ENCODE measurements around the gene MYO1F. TPM values are rescaled to one million over a fixed set of nuclear protein-coding genes. Genes with fewer than 3 reads are reported as not detected.
A peak's percentile ranks its signal among the peaks of the same experiment; 100 is the strongest.

Gene MYO1F
- total and polyA plus RNA-seq, 2 of the 13 experiments (the other 11 are each of a cell fraction or from before 2014, with no cell fraction given) = 0.09 to 0.13 TPM

DNA sequence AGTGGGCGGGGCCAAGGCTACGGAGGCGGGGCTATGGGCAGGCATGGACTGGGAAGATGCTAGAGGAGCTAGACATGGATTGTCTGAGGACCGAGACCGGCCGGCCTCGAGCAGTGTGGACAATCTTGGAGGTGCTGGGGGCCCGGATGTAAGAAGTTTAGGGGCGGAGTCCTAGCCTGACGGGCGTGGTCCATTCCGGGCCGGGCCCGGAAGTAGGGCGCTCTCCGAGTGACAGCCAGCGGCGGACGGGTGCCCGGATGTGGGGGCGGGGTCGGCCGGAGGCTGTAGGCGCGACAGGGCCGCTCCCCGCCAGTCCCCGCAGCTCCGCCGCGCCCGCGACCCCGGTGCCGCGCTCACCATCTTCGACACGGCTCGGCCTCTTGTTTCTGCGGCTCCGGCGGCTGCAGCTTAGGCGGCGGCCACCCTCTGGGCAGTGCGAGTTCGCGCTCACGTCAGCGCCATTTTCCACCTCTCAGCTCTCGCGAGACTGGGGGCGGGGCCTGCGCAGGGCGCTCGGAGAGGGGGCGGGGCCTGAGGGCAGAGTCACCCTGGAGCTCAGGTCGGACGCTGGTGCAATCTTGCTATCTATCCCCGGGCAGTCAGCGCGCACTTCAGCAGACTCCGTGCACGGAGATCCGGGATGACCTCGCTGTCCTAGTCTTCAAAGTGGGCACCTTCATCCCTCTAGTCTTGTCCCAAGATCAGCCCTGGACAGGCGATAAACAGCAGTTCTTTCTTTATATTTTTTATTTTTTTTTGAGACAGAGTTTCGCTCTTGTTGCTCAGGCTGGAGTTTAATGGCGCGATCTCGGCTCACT lies 63.3 kb downstream of the MYO1F start, which contains the start of gene ZNF414 (continued):
- TF ChIP-seq PATZ1 (CRISPR knock-in tag; IDR thresholded peaks at IDR 0.05) (peak; percentile 26; the same call in 1 of the 2 replicates), PAF1 (CRISPR knock-in tag; IDR thresholded peaks at IDR 0.05) (no peak), ZNF335 (CRISPR knock-in tag; IDR thresholded peaks at IDR 0.05) (no peak), HCFC1 (IDR thresholded peaks at IDR 0.05; ENCODE audit: low read depth, low read length) (peak; percentile 50), ZNF205 (CRISPR knock-in tag; IDR thresholded peaks at IDR 0.05) (no peak), ZBTB1 (CRISPR knock-in tag; IDR thresholded peaks at IDR 0.05; ENCODE audit: borderline replicate concordance) (no peak), TSC22D2 (CRISPR knock-in tag; IDR thresholded peaks at IDR 0.05; ENCODE audit: borderline replicate concordance) (no peak), SKI (IDR thresholded peaks at IDR 0.05; ENCODE audit: partially characterized antibody) (no peak), ZSCAN22 (CRISPR knock-in tag; IDR thresholded peaks at IDR 0.05) (no peak), HNRNPL (IDR thresholded peaks at IDR 0.05; ENCODE audit: low read depth, low read length) (no peak), ZNF619 (CRISPR knock-in tag; IDR thresholded peaks at IDR 0.05) (peak; percentile 70; the same call in 1 of the 2 replicates), ZNF605 (CRISPR knock-in tag; IDR thresholded peaks at IDR 0.05) (no peak), ZNF3 (CRISPR knock-in tag; IDR thresholded peaks at IDR 0.05) (no peak), FLYWCH1 (CRISPR knock-in tag; IDR thresholded peaks at IDR 0.05) (no peak), RFX1 (IDR thresholded peaks at IDR 0.05) (no peak), ZBTB44 (CRISPR knock-in tag; IDR thresholded peaks at IDR 0.05) (no peak), NFE2 (CRISPR knock-in tag; IDR thresholded peaks at IDR 0.05) (no peak), SMAD1 (CRISPR knock-in tag; IDR thresholded peaks at IDR 0.05; ENCODE audit: borderline replicate concordance, low read depth) (no peak), GATAD2A (CRISPR knock-in tag; IDR thresholded peaks at IDR 0.05) (no peak), ZNF549 (CRISPR knock-in tag; IDR thresholded peaks at IDR 0.05) (no peak), ZNF564 (CRISPR knock-in tag; IDR thresholded peaks at IDR 0.05) (no peak), ZNF841 (CRISPR knock-in tag; IDR thresholded peaks at IDR 0.05; ENCODE audit: borderline replicate concordance) (no peak), ZNF10 (CRISPR knock-in tag; IDR thresholded peaks at IDR 0.05; ENCODE audit: borderline replicate concordance, low read depth) (no peak), MEIS1 (CRISPR knock-in tag; IDR thresholded peaks at IDR 0.05; ENCODE audit: borderline replicate concordance) (no peak; the same call in 1 of the 2 replicates), JUNB (CRISPR knock-in tag; IDR thresholded peaks at IDR 0.05; ENCODE audit: borderline replicate concordance) (no peak)
- TF ChIP-seq, protein P1, sequence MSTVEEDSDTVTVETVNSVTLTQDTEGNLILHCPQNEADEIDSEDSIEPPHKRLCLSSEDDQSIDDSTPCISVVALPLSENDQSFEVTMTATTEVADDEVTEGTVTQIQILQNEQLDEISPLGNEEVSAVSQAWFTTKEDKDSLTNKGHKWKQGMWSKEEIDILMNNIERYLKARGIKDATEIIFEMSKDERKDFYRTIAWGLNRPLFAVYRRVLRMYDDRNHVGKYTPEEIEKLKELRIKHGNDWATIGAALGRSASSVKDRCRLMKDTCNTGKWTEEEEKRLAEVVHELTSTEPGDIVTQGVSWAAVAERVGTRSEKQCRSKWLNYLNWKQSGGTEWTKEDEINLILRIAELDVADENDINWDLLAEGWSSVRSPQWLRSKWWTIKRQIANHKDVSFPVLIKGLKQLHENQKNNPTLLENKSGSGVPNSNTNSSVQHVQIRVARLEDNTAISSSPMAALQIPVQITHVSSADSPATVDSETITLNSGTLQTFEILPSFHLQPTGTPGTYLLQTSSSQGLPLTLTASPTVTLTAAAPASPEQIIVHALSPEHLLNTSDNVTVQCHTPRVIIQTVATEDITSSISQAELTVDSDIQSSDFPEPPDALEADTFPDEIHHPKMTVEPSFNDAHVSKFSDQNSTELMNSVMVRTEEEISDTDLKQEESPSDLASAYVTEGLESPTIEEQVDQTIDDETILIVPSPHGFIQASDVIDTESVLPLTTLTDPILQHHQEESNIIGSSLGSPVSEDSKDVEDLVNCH (CRISPR knock-in tag; IDR thresholded peaks at IDR 0.05) = peak; percentile 99; the same call in 1 of the 2 replicates

Data from HepG2 (cell line).